ENCODE data around the gene ZMYM2.

GRCh38 chr13:20090349-20090748, 131.8 kb downstream of the ZMYM2 start:
- peak in 1 of 2 experiments; percentile 23; a peak in 1 of 4 replicates for TF ChIP-seq CTCF (conservative IDR thresholded peaks at IDR 0.05; ENCODE audit: low read depth in 2 of 2)
- no peak for TF ChIP-seq POLR2AphosphoS5 (IDR thresholded peaks at IDR 0.05; ENCODE audit: low read depth)
- TF ChIP-seq STAT1 (IDR thresholded peaks at IDR 0.05; ENCODE audit: unreplicated experiment): no peak
- TF ChIP-seq EZH2 (IDR thresholded peaks at IDR 0.05; ENCODE audit: low read depth, unreplicated experiment): no peak
- TF ChIP-seq CREB1 (CRISPR knock-in tag; IDR thresholded peaks at IDR 0.05; ENCODE audit: low read depth): no peak

Measured in GM23338 (cell line).